Putamen (tissue), 1 donor: ENCODE results near the gene SLC12A8.

ENCODE experiments used
- DNase-seq: peaks from one replicate; pipeline ENCODE4 v3.0.0-alpha.2; 2016; ENCODE audit warnings: low spot score

SLC12A8 gene

GRCh38 chr3:125214738-125215137 is 2.2 kb upstream of the SLC12A8 start:
- DNase-seq = no peak

- DNase-seq = no peak
Observed at GRCh38 chr3:125213946-125214542, 1.5 kb upstream of the SLC12A8 start.

GRCh38 chr3:125213364-125213755 is 812 bp upstream of the SLC12A8 start:
- DNase-seq = no peak

GRCh38 chr3:125212091-125212508 is 448 bp downstream of the SLC12A8 start:
- no peak for DNase-seq

- DNase-seq = no peak
Observed at GRCh38 chr3:125211523-125212090, 941 bp downstream of the SLC12A8 start.

- DNase-seq = no peak
Observed at GRCh38 chr3:125207949-125208568, 4.5 kb downstream of the SLC12A8 start.

GRCh38 chr3:125207507-125207906 is 5.0 kb downstream of the SLC12A8 start:
- no peak for DNase-seq

GRCh38 chr3:125206934-125207333 is 5.6 kb downstream of the SLC12A8 start:
- no peak for DNase-seq

- no peak for DNase-seq
Observed at GRCh38 chr3:125203731-125204130, 8.8 kb downstream of the SLC12A8 start.

GRCh38 chr3:125202197-125202596 is 10.4 kb downstream of the SLC12A8 start:
- DNase-seq = no peak

GRCh38 chr3:125200731-125201139 is 11.8 kb downstream of the SLC12A8 start:
- no peak for DNase-seq

- DNase-seq = no peak
Observed at GRCh38 chr3:125194849-125195601, 17.5 kb downstream of the SLC12A8 start.

GRCh38 chr3:125194061-125194848 is 18.3 kb downstream of the SLC12A8 start:
- no peak for DNase-seq

GRCh38 chr3:125192190-125193035 is 20.1 kb downstream of the SLC12A8 start:
- DNase-seq = peak; percentile 45

- DNase-seq = no peak
Observed at GRCh38 chr3:125191730-125192129, 20.8 kb downstream of the SLC12A8 start.

GRCh38 chr3:125191256-125191655 is 21.3 kb downstream of the SLC12A8 start:
- no peak for DNase-seq

- DNase-seq = no peak
Observed at GRCh38 chr3:125190786-125191185, 21.8 kb downstream of the SLC12A8 start.

- no peak for DNase-seq
Observed at GRCh38 chr3:125189378-125190165, 23.0 kb downstream of the SLC12A8 start.

GRCh38 chr3:125188955-125189354 is 23.6 kb downstream of the SLC12A8 start:
- DNase-seq = no peak

- DNase-seq = no peak
Observed at GRCh38 chr3:125187599-125187910, 25.0 kb downstream of the SLC12A8 start.
